Endometrial microvascular endothelial cells (primary cell): ENCODE results near the gene OTUD1. TPM values are rescaled to one million over a fixed set of nuclear protein-coding genes. Genes with fewer than 3 reads are reported as not detected.
"Not testable (repeated sequence)": the region's sequence is repeated elsewhere in the genome, so short reads cannot be mapped to it uniquely, and the experiment has no call there.

Experiments
- in situ Hi-C: cut with HindIII; loops from 2 replicates; pipeline ENCODE4 v1.10.0; 2017; ENCODE audit warnings: low sequenced_read_pairs, low pct_unique_long_range_greater_than_20kb; ENCODE audit errors: inconsistent ontology term
- total RNA-seq: library from RNA; depleted of rRNA; stranded (reverse); fragments of >200 nt; gene quantifications from one replicate; pipeline ENCODE4 v1.2.3, GENCODE V29; 2015; ENCODE audit errors: inconsistent ontology term

Gene OTUD1
- total RNA-seq: 2.0 TPM

- in situ Hi-C loops: no loop called here
Observed at GRCh38 chr10:23438547-23439451, at the start of gene OTUD1. Gene OTUD1, plus strand, starts transcription at chr10:23439075. Its CDS starts 383 bp downstream, at chr10:23439458.

- in situ Hi-C loops: not testable (repeated sequence)
Observed at GRCh38 chr10:23390408-23390807, 48.5 kb upstream of the OTUD1 start.

GRCh38 chr10:23390809-23391208 lies 48.1 kb upstream of the OTUD1 start:
- in situ Hi-C loops: no loop called here

- in situ Hi-C loops: no loop called here
Observed at GRCh38 chr10:23391821-23392220, 47.1 kb upstream of the OTUD1 start.

- in situ Hi-C loops: no loop called here
Observed at GRCh38 chr10:23395017-23395416, 43.9 kb upstream of the OTUD1 start.

GRCh38 chr10:23396695-23397094 lies 42.2 kb upstream of the OTUD1 start:
- in situ Hi-C loops: no loop called here

- in situ Hi-C loops: no loop called here
Observed at GRCh38 chr10:23399701-23400144, 39.2 kb upstream of the OTUD1 start.

- in situ Hi-C loops: no loop called here
Observed at GRCh38 chr10:23402856-23403255, 36.0 kb upstream of the OTUD1 start.

GRCh38 chr10:23403278-23403677 lies 35.6 kb upstream of the OTUD1 start:
- in situ Hi-C loops: no loop called here

GRCh38 chr10:23403719-23404118 lies 35.2 kb upstream of the OTUD1 start:
- in situ Hi-C loops: no loop called here

GRCh38 chr10:23404461-23404980 lies 34.4 kb upstream of the OTUD1 start:
- in situ Hi-C loops: no loop called here

- in situ Hi-C loops: no loop called here
Observed at GRCh38 chr10:23405540-23405939, 33.3 kb upstream of the OTUD1 start.

GRCh38 chr10:23406409-23406808 lies 32.5 kb upstream of the OTUD1 start:
- in situ Hi-C loops: no loop called here

- in situ Hi-C loops: no loop called here
Observed at GRCh38 chr10:23408330-23408976, 30.4 kb upstream of the OTUD1 start.

GRCh38 chr10:23412223-23412622 lies 26.7 kb upstream of the OTUD1 start:
- in situ Hi-C loops: no loop called here

GRCh38 chr10:23413629-23414089 lies 25.2 kb upstream of the OTUD1 start:
- in situ Hi-C loops: no loop called here

GRCh38 chr10:23414658-23415057 lies 24.2 kb upstream of the OTUD1 start:
- in situ Hi-C loops: no loop called here

- in situ Hi-C loops: no loop called here
Observed at GRCh38 chr10:23417254-23417653, 21.6 kb upstream of the OTUD1 start.

GRCh38 chr10:23418051-23418681 lies 20.7 kb upstream of the OTUD1 start:
- in situ Hi-C loops: no loop called here
